HCT116 (cell line): ENCODE results near the gene TGM6. TPM values are rescaled to one million over a fixed set of nuclear protein-coding genes. Genes with fewer than 3 reads are reported as not detected.

Experiments used
- ATAC-seq: fragments of 200-7000 bp; cut with Tn5 transposase; 2 replicates; pipeline ENCODE4 v1.9.1; 2020; ENCODE audit warnings: mild to moderate bottlenecking, moderate library complexity
- BruUV-seq: library from RNA; stranded (reverse); fragments of 400-500 nt; replicated peaks from 2 replicates; lab custom pipeline; 2021; lab: Mats Ljungman, UMichigan
- CTCF ChIA-PET: fragments of 300-600 bp; sonication (Branson Sonifier 250); formaldehyde crosslinking; loops from one replicate; lab custom pipeline; 2021; ENCODE audit warnings: antibody characterized with exemption; lab: Charles Lee
- POLR2A ChIA-PET: fragments of 300-600, 350-600 bp; sonication (Branson Sonifier 250); formaldehyde crosslinking; loops from one replicate; lab custom pipeline; 2021; ENCODE audit warnings: antibody characterized with exemption; lab: Charles Lee
- RAD21 ChIA-PET, 2 experiments: fragments of 300-600 bp; sonication (Branson Sonifier 250); formaldehyde crosslinking; loops; one replicate each; lab custom pipeline; 2023; ENCODE audit warnings: low total read pairs in 2 of 2; ENCODE audit not compliant: uncharacterized antibody in 2 of 2, unreplicated experiment in 2 of 2, low non-redundant PET in 1 of 2; lab: Charles Lee
- DNase-seq: peaks from one replicate; pipeline ENCODE4 v3.0.0-alpha.2; 2010; ENCODE audit warnings: low read depth, low spot score
- H2AFZ ChIP-seq: fragments of 200-600 bp; shearing (Covaris generic), sonication (generic); 2 replicates; pipeline ENCODE4 v1.6.1; 2017; ENCODE audit warnings: low read depth, mixed run types, mixed read lengths, antibody characterized with exemption, low read length; ENCODE audit not compliant: poor library complexity, severe bottlenecking
- H3K27ac ChIP-seq: 2 replicates; pipeline ENCODE4 v1.5.1; 2012; ENCODE audit warnings: low read depth, low read length
- H3K27me3 ChIP-seq: fragments of 200-600 bp; sonication (generic); 2 replicates; pipeline ENCODE4 v1.6.1; 2016; ENCODE audit warnings: mixed run types, low read length, mixed read lengths; ENCODE audit not compliant: insufficient read depth
- H3K36me3 ChIP-seq, 2 experiments: fragments of 200-500 bp in 1 of 2; fragments of 200-600 bp in 1 of 2; sonication (Bioruptor generic) in 1 of 2; sonication (generic) in 1 of 2; 2 replicates each; pipeline versions ENCODE4 v1.5.1 to v1.6.1; 2014 to 2016; ENCODE audit warnings: low read length in 2 of 2, inconsistent platforms in 1 of 2, mixed read lengths in 1 of 2, mixed run types in 1 of 2; ENCODE audit not compliant: insufficient read depth in 2 of 2, control insufficient read depth in 1 of 2
- H3K4me1 ChIP-seq, 2 experiments: fragments of 200-600 bp in 1 of 2; sonication (generic) in 1 of 2; 2 replicates each; pipeline versions ENCODE4 v1.5.1 to v1.6.1; 2012 to 2017; ENCODE audit warnings: low read length in 2 of 2, inconsistent platforms in 1 of 2, mild to moderate bottlenecking in 1 of 2, mixed read lengths in 1 of 2, mixed run types in 1 of 2, moderate library complexity in 1 of 2; ENCODE audit not compliant: insufficient read depth in 2 of 2, control insufficient read depth in 1 of 2
- H3K4me2 ChIP-seq: fragments of 200-600 bp; sonication (generic); 2 replicates; pipeline ENCODE4 v1.6.1; 2017; ENCODE audit warnings: mixed run types, low read length, mixed read lengths
- H3K4me3 ChIP-seq, 2 experiments: fragments of 200-600 bp in 1 of 2; sonication (generic) in 1 of 2; replicated peaks in 1 of 2; 2 replicates each; pipeline ENCODE4 v1.5.1; 2011 to 2016; ENCODE audit warnings: low read length in 2 of 2, control low read depth in 1 of 2, low read depth in 1 of 2, mild to moderate bottlenecking in 1 of 2, mixed read lengths in 1 of 2, mixed run types in 1 of 2
- H3K79me2 ChIP-seq: fragments of 200-600 bp; sonication (generic); 2 replicates; pipeline ENCODE4 v1.6.1; 2017; ENCODE audit warnings: mild to moderate bottlenecking, mixed run types, low read length, moderate library complexity, mixed read lengths; ENCODE audit not compliant: insufficient read depth
- H3K9ac ChIP-seq: fragments of 200-600 bp; sonication (generic); 2 replicates; pipeline ENCODE4 v1.6.1; 2016; ENCODE audit warnings: low read length, mixed read lengths
- H3K9me2 ChIP-seq: fragments of 200-600 bp; sonication (generic), shearing (Covaris generic); 2 replicates; pipeline ENCODE4 v1.6.1; 2017; ENCODE audit warnings: mixed run types, mild to moderate bottlenecking, moderate library complexity; ENCODE audit not compliant: insufficient read depth
- H3K9me3 ChIP-seq, 2 experiments: fragments of 200-500 bp in 1 of 2; fragments of 200-600 bp in 1 of 2; sonication (Bioruptor generic) in 1 of 2; sonication (generic) in 1 of 2; 2 replicates each; pipeline ENCODE4 v1.6.1; 2014 to 2017; ENCODE audit warnings: low read length in 2 of 2, mixed read lengths in 2 of 2, inconsistent platforms in 1 of 2, low read depth in 1 of 2, mild to moderate bottlenecking in 1 of 2, mixed run types in 1 of 2, moderate library complexity in 1 of 2; ENCODE audit not compliant: control insufficient read depth in 1 of 2, insufficient read depth in 1 of 2
- H4K20me1 ChIP-seq: fragments of 200-600 bp; sonication (generic), shearing (Covaris generic); 2 replicates; pipeline ENCODE4 v1.6.1; 2017; ENCODE audit warnings: mixed run types, mild to moderate bottlenecking, moderate library complexity; ENCODE audit not compliant: insufficient read depth
- CBX3 ChIP-seq: IDR thresholded peaks from 2 replicates; pipeline ENCODE4 v1.6.1; 2012; ENCODE audit warnings: low read depth
- CEBPB ChIP-seq: IDR thresholded peaks from 2 replicates; pipeline ENCODE4 v1.6.1; 2012; ENCODE audit warnings: low read depth
- EGR1 ChIP-seq: IDR thresholded peaks from 2 replicates; pipeline ENCODE4 v1.6.1; 2012; ENCODE audit warnings: low read depth
- ELF1 ChIP-seq: IDR thresholded peaks from 2 replicates; pipeline ENCODE4 v1.6.1; 2012; ENCODE audit warnings: low read depth, borderline replicate concordance
- FOSL1 ChIP-seq: IDR thresholded peaks from 2 replicates; pipeline ENCODE4 v1.6.1; 2012; ENCODE audit warnings: low read depth
- JUND ChIP-seq: IDR thresholded peaks from 2 replicates; pipeline ENCODE4 v1.6.1; 2012
- POLR2A ChIP-seq: IDR thresholded peaks from 2 replicates; pipeline ENCODE4 v1.7.0; 2011; ENCODE audit warnings: borderline replicate concordance; ENCODE audit not compliant: insufficient read depth, insufficient read length; ENCODE audit errors: extremely low read depth
- POLR2AphosphoS5 ChIP-seq: IDR thresholded peaks from 2 replicates; pipeline ENCODE4 v1.6.1; 2011; ENCODE audit warnings: mild to moderate bottlenecking, low read depth, low read length, moderate library complexity
- RAD21 ChIP-seq: IDR thresholded peaks from 2 replicates; pipeline ENCODE4 v1.6.1; 2012; ENCODE audit warnings: low read depth, mild to moderate bottlenecking
- SRF ChIP-seq: IDR thresholded peaks from 2 replicates; pipeline ENCODE4 v1.6.1; 2012; ENCODE audit warnings: low read depth
- TCF7L2 ChIP-seq: IDR thresholded peaks from 2 replicates; pipeline ENCODE4 v1.7.0; 2011; ENCODE audit warnings: borderline replicate concordance, inconsistent platforms; ENCODE audit not compliant: insufficient read depth, insufficient read length; ENCODE audit errors: extremely low read depth
- YY1 ChIP-seq: IDR thresholded peaks from 2 replicates; pipeline ENCODE4 v1.6.1; 2011; ENCODE audit warnings: low read length, low read depth, moderate library complexity, mild to moderate bottlenecking; ENCODE audit not compliant: insufficient replicate concordance; ENCODE audit errors: extremely low read depth
- ZFX ChIP-seq: fragments of 450-650 bp; IDR thresholded peaks from 2 replicates; pipeline ENCODE4 v1.6.1; 2017
- ZNF274 ChIP-seq: fragments of 200-500 bp; sonication (Bioruptor generic); IDR thresholded peaks from 2 replicates; pipeline ENCODE4 v1.6.1; 2014; ENCODE audit warnings: mild to moderate bottlenecking, low read depth, low read length, inconsistent platforms
- intact Hi-C: fragments of 100-400 bp; cut with micrococcal nuclease; formaldehyde crosslinking; loops from 2 replicates; pipeline ENCODE4 v1.10.0; 2022
- total RNA-seq: library from RNA; stranded (reverse); gene quantifications from one replicate; pipeline ENCODE4 v1.2.1, GENCODE V29; 2021; ENCODE audit not compliant: unreplicated experiment
- TF ChIP-seq, protein P1 (sequence below): IDR thresholded peaks from 2 replicates; pipeline ENCODE4 v1.6.1; 2012
- TF ChIP-seq, protein P2 (sequence below): IDR thresholded peaks from 2 replicates; pipeline ENCODE4 v1.6.1; 2012; ENCODE audit warnings: low read depth

TGM6 gene
- total RNA-seq, 1 experiment from 2014 or later, result not detected

DNA sequence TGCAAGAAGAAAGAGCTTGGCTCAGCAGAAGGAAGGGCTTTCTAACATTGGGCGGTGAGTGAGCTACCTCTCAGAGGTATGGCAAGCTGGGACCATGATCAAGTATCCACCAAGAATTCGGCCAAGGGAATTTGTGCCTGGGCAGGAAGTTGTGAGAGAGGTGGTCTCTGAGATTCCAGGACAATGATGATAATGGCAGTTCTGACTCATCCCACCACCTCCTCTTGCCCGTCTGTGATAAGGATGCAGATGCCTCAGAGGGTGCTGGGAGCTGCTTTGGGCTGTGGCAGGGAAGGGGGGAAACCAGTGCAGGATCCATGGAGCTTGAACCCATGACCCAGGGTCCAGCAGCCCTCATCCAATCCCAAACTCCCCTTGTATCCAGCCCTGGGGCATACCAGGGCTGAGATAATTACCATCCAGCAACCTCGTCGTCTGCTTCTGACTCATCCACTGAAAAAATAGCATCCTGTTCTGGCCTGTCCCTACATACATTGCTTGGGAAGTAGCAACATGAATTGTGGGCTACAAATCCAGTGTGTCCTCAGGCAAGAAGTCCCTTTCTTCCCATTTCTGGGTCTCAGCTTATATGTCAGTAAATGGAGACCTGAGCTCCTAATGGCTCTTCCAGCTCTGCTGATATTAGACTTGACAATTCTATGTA lies 5.9 kb downstream of the TGM6 start:
- BruUV-seq, result no TSS peak
- ATAC-seq, result peak; percentile 43
- Histone ChIP-seq H2AFZ (no peak overlapping the region), H3K4me3 (no peak overlapping the region), H3K36me3 (no peaks in the 10 kb centered on the region), H3K27me3 (no peaks in the 10 kb centered on the region), H3K9me3 (no peaks in the 10 kb centered on the region; a peak in 1 of 4 replicates), H3K9me2 (no peaks in the 10 kb centered on the region), H3K27ac (no peak overlapping the region), H3K9ac (no peak overlapping the region), H4K20me1 (no peaks in the 10 kb centered on the region), H3K4me1 (peaks cover 0 to 8% of the 10 kb centered on the region in 2 experiments; a peak in 2 of 4 replicates), H3K4me2 (peak overlapping the region; percentile 54), H3K79me2 (no peaks in the 10 kb centered on the region)
- intact Hi-C loops, result no loop called here
- ChIA-PET POLR2A (interaction anchor here (0.6 to 1.2 kb wide), 3 partner anchors 78 to 267 kb away, joined by 3 to 4 read pairs (median 4); no protein-coding TSS in a partner anchor), RAD21 (interaction anchor here (0.5 to 0.9 kb wide), 2 partner anchors 20 to 65 kb away, joined by 3 to 5 read pairs; no protein-coding TSS in a partner anchor), CTCF (interaction anchor here (0.8 to 2.6 kb wide), 13 partner anchors 9 to 288 kb away, joined by 3 to 20 read pairs (median 3); no protein-coding TSS in a partner anchor)
- no peak for DNase-seq
- TF ChIP-seq SRF (no peak), ZNF274 (no peak), CEBPB (no peak), FOSL1 (no peak), EGR1 (no peak), JUND (no peak), ZFX (no peak), CBX3 (no peak), YY1 (no peak), RAD21 (no peak), TCF7L2 (no peak), POLR2A (no peak), ELF1 (no peak), POLR2AphosphoS5 (no peak)
- TF ChIP-seq, protein P1, sequence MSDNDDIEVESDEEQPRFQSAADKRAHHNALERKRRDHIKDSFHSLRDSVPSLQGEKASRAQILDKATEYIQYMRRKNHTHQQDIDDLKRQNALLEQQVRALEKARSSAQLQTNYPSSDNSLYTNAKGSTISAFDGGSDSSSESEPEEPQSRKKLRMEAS, result no peak
- TF ChIP-seq, protein P2, sequence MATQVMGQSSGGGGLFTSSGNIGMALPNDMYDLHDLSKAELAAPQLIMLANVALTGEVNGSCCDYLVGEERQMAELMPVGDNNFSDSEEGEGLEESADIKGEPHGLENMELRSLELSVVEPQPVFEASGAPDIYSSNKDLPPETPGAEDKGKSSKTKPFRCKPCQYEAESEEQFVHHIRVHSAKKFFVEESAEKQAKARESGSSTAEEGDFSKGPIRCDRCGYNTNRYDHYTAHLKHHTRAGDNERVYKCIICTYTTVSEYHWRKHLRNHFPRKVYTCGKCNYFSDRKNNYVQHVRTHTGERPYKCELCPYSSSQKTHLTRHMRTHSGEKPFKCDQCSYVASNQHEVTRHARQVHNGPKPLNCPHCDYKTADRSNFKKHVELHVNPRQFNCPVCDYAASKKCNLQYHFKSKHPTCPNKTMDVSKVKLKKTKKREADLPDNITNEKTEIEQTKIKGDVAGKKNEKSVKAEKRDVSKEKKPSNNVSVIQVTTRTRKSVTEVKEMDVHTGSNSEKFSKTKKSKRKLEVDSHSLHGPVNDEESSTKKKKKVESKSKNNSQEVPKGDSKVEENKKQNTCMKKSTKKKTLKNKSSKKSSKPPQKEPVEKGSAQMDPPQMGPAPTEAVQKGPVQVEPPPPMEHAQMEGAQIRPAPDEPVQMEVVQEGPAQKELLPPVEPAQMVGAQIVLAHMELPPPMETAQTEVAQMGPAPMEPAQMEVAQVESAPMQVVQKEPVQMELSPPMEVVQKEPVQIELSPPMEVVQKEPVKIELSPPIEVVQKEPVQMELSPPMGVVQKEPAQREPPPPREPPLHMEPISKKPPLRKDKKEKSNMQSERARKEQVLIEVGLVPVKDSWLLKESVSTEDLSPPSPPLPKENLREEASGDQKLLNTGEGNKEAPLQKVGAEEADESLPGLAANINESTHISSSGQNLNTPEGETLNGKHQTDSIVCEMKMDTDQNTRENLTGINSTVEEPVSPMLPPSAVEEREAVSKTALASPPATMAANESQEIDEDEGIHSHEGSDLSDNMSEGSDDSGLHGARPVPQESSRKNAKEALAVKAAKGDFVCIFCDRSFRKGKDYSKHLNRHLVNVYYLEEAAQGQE, result no peak
